OCI-M1 (cell line): ENCODE results near the gene TOR2A.
"Not testable (repeated sequence)": the region's sequence is repeated elsewhere in the genome, so short reads cannot be mapped to it uniquely, and the experiment has no call there.

ENCODE experiments used
- DNase-seq: peaks from one replicate; lab custom pipeline; 2025; lab: John Stamatoyannopoulos, UW

The TOR2A gene

DNA sequence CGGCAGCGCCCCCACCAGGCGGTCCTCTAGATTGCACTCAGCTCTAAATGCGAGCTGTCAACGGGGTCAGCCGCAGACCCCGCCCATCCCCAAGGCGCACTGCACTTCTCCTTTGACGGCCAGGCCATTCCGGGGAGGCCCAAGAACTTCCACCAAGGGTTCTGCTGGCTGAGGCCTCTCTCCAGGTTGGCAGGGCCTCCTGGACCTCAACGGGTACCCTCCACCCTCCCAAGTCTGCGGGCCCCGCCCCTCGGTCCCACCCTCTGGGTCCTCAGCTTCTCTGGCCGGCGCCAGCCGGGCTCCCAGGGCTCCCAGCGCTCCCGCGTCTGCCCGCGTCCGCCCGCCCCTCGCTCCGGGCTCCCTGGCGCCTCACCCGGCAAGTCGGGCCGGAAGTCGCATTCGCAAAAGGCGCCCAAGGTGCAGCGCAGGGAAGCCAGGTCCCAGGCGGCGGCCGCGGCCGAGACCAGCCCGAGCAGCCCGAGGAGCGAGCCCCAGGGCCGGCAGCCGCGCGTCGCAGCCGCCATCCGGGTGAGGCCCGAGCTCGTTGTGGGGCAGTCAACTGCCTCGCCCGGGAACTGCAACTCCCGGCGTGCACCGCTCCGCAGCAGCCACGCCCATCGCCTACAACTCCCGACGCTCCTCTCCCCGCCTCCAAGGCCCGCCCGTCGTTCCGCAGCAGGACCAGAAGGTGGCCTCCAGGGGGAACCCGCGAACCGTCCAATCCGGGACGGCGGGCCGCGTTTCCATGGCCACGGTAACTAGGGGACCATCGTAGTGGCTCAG lies at the start of gene TOR2A:
TOR2A (minus strand) TSS at position 548 of the 783 bp plus-strand sequence; CDS start at position 524, 24 bp downstream.
- DNase-seq, result peak; percentile 98

DNA sequence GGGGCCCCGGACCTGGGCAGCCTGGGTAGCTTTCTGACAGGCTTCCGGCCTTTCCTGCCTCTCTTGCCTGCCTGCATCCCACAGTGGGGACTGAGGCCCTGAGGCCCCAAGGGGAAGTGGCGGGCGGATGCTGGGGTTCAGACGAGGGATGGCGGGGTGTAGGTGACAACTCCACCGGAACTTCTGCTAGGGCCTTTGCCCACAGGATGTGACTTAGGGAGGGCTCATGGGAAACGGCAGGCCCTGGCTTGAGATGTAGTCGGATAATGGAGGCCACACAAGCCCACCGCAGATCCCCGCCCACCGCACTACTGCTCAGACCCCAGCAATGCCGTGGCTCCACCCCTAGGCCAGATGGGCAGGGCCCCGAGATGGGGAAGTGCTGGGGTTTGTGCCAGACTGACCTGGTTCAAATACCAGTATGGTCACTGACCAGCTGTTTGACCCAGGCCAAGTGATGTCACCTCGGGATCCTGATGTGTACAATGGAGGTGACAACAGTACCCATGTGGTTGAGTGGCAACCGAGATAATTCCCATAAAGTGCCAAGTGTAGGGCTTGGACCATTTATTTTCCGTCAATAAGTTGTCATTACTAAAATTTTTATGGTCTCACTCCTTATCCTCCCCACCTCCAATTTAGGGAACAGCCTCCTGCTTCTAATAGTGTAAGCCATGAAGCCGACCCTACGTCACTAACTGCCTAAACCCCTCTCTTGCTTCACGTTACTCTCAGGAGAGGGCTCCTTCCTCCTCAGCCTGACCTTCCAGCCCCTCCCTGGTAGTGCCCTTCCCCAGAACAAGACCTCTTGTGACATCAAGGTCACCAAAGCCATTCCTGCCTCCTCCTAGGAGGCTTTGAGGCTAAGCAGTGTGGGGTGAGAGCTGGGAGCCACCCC lies 48.3 kb upstream of the TOR2A start:
- no peak for DNase-seq

- no peak for DNase-seq
Measured at GRCh38 chr9:127781806-127782205, 46.7 kb upstream of the TOR2A start.

- DNase-seq, result not testable (repeated sequence)
Measured at GRCh38 chr9:127780909-127781308, 45.8 kb upstream of the TOR2A start.

DNA sequence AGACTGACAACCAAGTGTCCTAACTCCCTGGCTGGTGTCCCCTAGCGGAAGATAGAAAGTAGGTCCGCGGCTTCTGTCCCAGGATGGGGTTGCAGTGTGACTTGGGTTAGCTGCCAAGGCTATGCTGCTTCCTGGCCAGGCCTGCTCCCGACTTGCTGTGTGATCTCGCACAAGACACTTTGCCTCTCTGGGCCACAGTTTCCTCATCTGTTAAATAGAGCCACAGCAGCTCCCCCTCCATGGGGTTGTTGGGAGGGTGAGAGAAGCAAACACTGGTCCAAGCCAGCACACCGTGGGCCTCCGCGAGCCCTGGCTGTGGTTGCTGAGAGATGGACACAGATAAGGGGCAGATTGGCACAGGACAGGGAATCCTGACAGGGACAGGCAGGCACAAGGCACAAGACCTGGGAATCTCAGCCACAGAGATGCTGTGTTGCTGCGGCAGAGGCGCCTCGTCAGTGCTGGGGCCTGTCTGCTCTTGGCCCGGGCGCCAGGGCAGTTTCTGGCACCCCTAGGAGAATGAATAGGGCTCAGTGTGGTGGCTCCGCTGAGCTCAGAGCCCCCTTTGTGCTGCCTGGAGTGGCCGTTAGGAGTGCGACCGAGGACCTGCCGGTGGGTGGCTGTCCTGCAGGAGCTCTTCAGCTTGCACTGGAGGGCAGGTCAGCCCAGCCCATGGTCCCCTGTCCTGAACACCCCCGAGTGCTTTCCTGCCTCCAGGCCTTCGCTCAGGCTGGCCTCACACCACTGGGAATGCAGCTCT lies 45.2 kb upstream of the TOR2A start:
- DNase-seq, result no peak

DNA sequence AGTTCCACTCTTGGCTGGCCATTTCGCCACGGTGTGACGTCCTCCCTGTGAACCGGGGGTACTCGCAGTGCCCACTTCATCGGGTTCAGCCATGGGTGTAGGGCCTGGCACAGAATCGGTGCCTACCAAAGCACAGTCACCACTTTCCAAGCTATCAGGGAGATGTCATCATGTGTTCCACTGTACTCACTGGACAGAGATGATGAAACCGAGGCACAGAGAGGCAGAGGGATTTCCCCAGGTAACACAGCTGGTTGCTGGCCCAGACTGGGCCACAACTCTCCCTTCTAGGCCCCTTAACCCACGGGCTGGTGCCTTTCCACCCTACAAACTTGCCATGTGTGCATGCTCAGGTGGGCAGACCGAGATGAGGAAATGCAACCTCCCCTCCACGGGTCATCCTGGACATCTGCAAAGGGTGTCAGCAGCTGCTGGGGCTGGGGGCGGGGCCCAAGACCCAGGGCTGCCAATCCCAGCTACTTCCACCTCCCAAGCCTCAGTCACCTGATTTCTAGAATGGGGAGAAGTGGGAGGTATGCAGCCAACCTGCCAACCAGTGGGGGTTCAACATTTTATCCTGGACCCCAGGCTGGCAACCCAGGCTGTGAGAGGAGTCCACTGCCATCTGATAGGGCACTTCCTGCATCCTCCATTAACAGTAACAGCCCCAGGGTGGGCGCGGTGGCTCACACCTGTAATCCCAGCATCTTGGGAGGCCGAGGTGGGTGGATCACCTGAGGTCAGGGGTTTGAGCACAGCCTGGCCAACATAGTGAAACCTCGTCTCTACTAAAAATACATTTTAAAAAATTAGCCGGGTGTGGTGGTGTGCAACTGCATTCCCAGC lies 44.3 kb upstream of the TOR2A start:
- DNase-seq, result peak; percentile 30

GRCh38 chr9:127778280-127779135 lies 43.4 kb upstream of the TOR2A start, which contains the start of gene SH2D3C:
SH2D3C (minus strand) TSS chr9:127778666; CDS start chr9:127778627, 39 bp downstream.
- DNase-seq, result peak; percentile 40

GRCh38 chr9:127777368-127777980 lies 42.4 kb upstream of the TOR2A start:
- DNase-seq, result no peak

GRCh38 chr9:127776924-127777289 lies 41.8 kb upstream of the TOR2A start:
- DNase-seq, result no peak

DNA sequence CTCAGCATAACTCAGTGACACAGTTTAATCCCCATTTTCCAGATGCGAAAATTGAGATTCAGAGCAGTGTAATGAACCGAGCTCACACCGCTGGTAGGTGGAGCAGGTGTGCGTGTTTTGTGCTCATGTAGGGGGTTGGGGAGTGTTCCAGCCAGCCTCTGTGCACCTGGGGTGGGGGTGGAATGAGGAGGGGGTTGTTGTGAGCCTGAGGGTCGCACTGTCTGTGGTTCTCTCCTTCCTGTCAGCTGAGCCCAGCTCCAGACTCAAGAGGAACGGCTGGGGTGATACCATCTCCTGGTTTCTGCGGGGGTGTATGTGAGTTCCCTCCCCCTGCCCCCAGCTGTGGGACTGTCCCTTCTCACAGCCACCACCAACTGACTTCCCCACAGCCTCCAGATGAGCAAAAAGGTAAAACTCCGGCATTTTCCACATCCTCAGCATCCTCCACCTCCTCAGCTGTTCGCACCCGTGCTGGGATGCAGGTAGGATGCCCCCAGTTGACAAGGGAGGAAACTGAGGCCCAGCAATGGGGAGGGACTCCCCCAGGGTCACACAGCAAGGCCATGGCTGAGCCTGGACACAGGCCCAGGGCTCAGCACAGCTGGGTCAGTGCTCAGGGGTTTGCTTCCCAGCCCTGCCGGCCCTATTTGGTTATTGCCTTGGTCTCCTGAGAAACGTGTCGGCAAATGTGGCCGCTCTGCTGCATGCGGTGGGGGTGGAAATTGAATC lies 41.3 kb upstream of the TOR2A start:
- DNase-seq, result peak; percentile 80

DNA sequence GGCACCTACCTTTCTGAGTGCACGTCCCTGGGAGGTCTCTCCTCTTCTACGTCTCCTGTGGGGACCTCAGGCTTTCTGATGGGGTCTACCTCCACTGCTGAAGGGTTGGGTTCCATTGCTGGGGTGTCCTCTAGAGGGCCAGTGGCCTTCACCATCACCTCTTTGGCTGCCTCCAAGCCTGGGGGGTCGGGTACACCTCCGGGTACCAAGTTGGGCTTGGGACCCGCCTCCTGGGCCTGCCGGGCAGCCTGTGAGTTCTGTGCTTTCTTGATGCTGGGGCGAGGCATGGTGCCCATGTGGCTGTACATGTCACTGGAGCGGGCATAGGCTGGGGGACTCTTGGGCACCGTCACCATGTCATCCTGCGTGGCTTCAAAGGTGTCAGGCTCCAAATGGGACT lies 38.9 kb upstream of the TOR2A start:
- no peak for DNase-seq

- DNase-seq, result no peak
Measured at GRCh38 chr9:127773272-127773671, 38.2 kb upstream of the TOR2A start.

GRCh38 chr9:127772603-127773002 lies 37.5 kb upstream of the TOR2A start:
- no peak for DNase-seq

DNA sequence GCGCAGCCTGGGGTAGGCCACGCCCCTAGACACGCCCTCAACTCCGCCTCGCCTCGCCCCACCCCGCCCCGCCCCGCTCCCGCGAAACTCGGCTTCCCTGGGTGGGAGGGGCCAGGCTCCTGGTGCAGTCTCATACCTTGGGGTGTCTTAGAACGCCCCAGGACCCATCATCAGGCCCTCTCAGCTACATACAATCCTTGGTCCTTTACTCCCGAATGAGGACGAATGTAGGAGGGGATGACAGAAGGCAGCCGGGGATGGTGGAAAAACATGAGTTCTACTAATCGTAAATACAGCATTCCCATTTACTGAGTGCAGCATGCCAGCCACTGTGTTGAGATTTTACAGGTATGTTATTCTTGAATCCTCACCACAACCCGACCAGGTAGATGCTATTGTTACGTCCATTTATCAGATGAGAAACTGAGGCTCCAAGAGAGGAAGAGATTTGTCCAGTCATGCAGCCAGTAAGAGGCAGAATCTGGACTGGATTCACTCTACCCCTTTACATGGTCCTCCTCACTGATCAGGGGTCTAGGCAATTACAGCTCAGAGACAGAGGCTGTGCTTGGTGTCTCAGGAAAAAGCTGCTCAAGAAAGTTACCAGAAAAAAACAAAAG lies 36.6 kb upstream of the TOR2A start:
- no peak for DNase-seq

- DNase-seq, result peak; percentile 98
Measured at GRCh38 chr9:127770905-127771569, 35.9 kb upstream of the TOR2A start.

DNA sequence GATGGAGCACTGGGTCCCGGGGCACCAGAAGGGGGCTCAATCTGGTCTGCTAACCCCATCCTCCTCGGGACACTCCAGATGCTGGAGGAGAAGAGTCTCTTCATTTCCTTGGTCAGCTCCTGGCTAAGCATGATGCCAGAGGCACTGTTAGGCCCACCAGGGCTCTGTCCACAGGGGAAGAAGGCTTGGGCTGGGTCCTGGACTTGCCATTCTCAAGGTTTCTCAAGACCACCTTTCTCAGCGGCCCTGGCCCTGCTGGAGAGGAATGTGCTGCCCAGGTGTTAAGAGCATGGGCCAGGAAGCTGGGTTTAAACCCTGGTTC lies 35.5 kb upstream of the TOR2A start:
- no peak for DNase-seq

GRCh38 chr9:127769929-127770582 lies 35.0 kb upstream of the TOR2A start:
- DNase-seq, result no peak

GRCh38 chr9:127769101-127769500 lies 34.0 kb upstream of the TOR2A start:
- no peak for DNase-seq
